Activated gamma-delta T cell treated with anti-CD3 and anti-CD28 coated beads, Interleukin-2, amount 50 U/mL, for 16 hours (primary cell): Measurements from ENCODE around the gene DHRSX.
"Not testable (repeated sequence)": the region's sequence is repeated elsewhere in the genome, so short reads cannot be mapped to it uniquely, and the experiment has no call there.

Experiments used
- DNase-seq: peaks from one replicate; pipeline ENCODE4 v3.0.0-alpha.2; 2020; ENCODE audit warnings: low read depth

DHRSX gene

DNA sequence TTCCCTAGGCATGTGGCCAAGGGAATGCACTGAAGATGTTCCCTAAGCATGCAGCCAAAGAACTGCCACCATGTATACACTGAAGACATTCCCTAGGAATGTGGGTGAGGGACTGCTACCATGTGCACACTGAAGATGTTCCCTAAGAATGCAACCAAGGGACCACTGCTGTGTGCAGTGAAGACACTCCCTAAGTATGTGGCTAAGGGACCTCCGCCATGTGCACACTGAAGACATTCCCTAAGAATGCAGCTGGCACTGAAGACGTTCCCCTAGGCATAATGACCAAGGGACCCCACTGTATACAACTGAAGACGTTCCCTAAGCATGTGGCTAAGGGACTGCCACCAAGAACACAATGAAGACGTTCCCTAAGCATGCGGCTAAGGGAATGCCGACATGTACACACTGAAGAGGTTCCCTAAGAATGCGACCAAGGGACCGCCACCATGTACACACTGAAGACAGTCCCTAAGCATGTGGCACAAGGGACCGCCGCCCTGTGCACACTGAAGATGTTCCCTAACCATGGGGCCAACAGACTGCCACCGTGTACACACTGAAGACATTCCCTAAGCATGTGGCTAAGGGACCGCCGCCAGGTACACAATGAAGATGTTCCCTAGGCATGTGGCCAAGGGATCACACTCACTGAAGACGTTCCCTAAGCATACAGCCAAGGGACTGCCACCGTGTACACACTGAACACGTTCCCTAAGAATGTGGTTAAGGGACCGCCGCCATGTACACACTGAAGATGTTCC, 25.6 kb downstream of the DHRSX start:
- DNase-seq: no peak

DNA sequence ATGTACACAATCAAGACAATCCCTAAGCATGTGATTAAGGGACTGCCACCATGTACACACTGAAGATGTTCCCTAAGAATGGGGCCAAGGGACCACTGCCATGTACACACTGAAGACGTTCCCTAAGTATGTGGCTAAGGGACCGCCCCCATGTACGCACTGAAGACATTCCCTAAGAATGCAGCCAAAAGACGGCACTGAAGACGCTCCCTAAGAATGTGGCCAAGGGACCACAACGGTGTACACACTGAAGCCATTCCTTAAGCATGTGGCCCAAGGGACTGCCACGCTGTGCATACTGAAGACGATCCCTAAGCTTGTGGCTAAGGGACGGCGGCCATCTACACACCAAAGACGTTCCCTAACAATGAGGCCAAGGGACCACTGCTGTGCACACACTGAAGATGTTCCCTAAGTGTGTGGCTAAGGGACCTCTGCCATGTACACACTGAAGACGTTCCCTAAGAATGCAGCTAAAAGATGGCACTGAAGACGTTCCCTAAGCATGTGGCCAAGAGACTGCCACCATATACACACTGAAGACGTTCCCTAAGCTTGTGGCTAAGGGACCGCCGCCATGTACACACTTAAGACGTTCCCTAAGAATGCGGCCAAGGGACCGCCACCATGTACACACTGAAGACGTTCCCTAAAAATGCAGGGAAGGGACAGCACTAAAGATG, 26.4 kb downstream of the DHRSX start:
- DNase-seq: no peak

DNA sequence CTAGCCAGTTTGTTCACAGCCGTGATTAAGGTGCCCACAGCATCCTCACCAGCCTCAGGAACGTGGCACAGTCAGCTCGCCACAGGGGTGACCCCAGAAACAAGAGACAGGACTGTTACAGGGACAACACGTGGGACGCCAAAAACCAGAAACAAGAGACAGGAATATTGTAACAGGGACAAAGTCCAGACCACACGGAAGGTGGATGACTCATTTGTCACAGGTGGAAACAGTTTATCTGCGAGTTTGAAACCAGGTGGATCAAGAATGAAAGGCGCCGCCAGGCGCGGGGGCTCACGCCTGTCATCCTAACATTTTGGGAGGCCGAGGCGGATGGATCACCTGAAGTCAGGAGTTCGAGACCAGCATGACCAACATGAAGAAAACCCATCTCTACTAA, 27.7 kb downstream of the DHRSX start:
- not testable (repeated sequence) for DNase-seq

DNA sequence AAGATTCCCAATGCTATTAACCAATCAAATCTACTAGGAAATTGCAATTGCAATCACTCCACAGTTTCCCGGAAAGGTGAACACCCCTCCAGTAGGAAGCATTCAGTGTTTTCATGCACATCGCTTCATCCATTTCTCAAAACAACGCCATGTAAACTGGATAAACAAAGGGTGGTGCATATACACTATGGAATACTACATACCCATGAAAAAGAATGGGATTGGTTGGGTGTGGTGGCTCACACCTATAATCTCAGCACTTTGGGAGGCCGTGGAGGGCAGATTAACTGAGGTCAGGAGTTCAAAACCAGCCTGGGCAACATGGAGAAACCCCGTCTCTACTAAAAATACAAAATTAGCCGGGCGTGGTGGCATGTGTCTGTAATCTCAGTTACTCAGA, 29.1 kb downstream of the DHRSX start:
- DNase-seq: no peak

DNA sequence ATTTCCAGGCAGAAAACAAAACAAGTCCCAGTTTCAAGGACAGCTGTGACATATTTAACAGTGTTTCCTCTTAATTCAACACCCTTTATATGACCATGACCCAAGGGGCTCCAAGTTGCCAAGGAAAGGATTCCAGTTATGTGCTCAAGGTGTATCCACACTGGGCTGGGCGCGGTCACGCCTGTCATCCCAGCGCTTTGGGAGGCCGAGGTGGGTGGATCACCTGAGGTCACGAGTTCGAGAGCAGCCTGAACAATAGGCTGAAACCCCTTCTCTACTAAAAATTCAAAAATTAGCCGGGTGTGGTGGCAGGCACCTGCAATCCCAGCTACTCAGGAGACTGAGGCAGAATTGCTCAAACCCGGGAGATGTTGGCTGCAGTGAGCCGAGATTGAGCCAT, 29.6 kb downstream of the DHRSX start:
- not testable (repeated sequence) for DNase-seq

DNA sequence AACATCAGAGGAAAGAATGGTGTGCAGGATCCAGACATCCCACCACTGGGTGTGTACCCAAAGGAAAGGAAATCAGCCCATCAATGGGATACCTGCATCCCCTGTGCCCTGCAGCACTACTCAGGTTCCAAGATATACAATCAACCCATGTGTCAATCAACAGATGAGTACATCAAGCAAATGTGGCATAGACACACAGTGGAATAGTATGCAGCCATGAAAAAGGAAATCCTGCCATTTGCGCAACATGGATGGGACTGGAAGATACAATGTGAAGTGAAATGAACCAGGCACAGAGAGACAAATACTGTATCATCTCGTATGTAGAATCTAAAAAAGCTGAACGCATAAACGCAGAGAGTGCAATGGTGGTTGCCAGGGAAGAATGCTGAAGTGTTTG, 30.9 kb downstream of the DHRSX start:
- DNase-seq: not testable (repeated sequence)

DNA sequence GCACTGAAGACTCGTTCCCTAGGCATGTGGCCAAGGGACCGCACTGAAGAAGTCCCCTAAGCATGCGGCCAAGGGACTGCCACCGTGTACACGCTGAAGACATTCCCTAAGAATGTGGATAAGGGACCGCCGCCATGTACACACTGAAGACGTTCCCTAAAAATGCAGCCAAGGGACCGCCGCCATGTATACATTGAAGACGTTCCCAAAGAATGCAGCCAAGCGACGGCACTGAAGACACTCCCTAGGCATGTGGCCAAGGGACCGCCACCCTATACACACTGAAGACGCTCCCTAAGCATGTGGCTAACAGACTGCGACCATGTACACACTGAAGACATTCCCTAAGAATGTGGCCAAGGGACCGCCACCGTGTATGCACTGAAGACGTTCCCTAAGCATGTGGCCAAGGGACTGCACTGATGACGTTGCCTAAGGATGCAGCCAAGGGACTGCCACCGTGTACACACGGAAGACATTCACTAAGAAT, 31.5 kb downstream of the DHRSX start:
- no peak for DNase-seq

DNA sequence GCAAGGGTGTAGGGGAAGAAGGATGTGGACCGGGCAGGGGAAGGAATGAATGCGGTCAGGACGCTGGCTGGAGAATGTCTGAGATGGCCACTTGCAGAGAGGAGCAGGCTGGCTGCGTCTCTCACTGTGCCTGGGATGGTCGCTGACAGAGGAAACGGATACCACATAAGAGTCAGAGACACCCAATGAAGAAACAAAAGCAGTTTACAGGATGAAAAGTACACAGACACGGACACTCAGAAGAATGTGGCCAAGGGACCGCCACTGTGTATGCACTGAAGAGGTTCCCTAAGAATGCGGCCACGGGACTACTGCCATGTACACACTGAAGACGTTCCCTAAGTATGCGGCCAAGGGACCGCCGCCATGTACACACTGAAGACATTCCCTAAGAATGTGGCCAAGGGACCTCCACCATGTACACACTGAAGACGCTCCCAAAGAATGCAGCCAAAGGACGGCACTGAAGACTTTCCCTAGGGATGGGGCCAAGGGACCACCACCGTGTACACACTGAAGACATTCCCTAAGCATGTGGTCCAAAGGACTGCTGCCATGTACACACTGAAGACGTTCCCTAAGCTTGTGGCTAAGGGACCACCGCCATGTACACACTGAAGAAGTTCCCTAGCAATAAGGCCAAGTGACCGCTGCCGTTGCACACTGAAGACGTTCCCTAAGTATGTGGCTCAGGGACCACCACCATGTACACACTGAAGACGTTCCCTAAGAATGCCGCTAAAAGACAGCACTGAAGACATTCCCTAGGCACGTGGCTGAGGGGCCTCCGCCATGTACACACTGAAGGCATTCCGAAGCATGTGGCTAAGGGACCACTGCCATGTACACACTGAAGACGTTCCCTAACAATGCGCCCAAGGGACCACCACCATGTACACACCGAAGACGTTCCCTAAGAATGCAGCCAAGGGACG, 32.2 kb downstream of the DHRSX start:
- no peak for DNase-seq

DNA sequence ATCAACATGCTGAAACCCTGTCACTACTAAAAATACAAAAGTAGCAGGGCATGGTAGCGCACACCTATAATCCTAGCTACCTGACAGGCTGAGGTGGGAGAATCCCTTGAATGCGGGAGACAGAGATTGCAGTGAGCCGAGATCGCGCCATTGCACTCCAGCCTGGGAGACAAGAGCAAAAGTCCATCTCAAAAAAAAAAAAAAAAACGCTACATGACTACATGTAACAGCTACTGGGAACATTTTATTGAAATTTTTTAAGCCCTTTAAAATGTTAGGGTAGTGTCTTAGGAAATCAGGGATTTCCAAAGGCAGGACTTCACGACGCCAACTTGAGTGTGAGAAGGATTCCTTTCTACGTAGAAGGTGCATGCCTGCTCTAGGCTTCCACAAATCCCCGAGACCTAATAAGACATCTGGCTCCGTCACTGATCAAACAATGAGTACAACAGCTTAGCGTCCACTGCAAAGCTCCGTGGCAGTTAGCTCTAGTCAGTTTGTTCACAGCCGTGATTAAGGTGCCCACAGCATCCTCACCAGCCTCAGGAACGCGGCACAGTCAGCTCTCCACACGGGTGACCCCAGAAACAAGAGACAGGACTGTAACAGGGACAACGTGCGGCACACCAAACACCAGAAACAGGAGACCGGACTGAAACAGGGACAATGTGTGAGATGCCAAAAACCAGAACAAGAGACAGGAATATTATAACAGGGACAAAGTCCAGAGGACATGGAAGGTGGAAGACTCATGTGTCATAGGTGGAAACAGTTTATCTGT, 33.7 kb downstream of the DHRSX start:
- DNase-seq: no peak

DNA sequence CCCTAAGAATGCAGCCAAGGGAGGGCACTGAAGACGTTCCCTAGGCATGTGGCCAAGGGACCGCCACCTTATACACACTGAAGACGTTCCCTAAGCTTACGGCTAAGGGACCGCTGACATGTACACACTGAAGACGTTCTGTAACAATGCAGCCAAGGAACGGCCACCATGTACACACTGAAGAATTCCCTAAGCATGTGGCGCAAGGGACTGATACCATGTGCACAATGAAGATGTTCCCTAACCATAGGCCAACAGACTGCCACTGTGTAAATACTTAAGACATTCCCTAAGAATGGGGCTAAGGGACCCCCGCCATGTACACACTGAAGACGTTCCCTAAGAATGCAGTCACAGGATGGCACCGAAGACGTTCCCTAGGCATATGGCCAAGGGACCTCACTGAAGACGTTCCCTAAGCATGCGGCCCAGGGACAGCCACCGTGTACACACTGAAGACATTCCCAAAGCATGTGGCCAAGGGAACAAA, 36.1 kb downstream of the DHRSX start:
- DNase-seq: no peak

DNA sequence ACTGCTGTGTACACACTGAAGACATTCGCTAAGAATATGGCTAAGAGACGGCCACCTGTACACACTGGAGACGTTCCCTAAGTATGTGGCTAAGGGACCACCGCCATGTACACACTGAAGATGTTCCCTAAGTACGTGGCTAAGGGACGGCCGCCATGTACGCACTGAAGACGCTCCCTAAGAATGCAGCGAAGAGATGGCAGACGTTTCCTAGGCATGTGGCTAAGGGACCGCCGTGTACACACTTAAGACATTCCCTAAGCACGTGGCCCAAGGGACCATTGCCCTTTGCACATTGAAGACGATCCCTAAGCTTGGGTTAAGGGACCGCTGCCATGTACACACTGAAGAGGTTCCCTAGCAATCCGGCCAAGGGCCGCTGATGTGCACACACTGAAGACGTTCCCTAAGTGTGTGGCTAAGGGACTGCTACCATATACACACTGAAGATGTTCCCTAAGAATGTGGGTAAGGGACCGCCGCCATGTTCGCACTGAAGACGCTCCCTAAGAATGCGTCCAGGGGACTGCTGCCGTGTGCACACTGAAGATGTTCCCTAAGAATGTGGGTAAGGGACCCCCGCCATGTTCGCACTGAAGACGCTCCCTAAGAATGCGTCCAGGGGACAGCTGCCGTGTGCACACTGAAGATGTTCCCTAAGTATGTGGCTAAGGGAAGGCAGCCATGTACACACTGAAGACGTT, 36.7 kb downstream of the DHRSX start:
- DNase-seq: no peak

DNA sequence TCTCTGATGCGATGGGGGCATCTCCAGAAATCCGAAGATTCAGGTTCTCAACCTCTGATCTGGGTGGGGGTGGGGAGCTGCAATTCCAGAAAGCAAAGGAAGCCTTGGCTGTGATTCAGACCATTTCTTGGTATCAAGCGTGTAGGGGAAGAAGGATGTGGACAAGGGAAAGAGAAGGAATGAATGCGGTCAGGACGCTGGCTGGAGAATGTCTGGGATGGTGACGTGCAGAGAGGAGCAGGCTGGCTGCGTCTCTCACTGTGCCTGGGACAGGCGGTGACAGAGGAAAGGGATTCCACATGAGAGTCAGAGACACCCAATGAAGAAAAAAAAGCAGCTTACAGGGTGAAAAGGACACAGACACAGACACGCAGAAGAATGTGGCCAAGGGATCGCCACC, 37.3 kb downstream of the DHRSX start:
- DNase-seq: not testable (repeated sequence)

DNA sequence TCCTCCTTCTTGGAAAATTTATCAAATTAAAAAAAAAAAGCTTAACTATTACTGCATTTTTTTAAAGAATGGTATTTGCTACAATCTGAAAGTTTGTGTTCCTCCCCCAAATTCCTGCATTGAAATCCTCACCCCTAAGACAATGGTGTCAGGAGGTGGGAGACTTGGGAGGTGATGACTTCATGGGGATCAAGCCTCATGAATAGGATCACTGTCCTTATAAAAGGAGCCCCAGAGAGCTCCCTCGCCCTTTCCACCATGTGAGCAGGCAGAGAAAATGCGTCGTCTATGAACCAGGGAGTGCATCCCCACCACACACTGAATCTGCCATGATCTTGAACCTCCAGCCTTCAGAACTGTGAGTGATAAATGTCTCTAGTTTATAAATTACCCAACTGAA, 38.0 kb downstream of the DHRSX start:
- no peak for DNase-seq

DNA sequence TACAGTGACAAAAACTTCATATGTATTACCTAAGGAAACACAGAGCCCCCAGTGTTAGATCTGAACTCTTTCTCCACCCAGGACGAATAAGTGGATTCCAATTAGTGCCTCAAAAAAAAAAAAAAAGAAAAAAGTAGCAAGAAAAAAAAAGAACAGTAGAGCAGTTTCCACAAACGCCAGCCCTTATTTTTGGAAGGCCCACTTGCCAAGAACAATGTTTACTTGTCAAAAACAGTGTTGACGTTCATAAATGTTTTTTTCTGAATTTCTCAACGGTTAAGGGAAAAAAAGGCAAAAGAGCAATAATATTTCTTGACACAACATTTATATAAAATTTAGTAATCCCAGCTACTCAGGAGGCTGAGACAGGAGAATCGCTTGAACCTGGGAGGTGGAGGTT, 38.7 kb downstream of the DHRSX start:
- no peak for DNase-seq

DNA sequence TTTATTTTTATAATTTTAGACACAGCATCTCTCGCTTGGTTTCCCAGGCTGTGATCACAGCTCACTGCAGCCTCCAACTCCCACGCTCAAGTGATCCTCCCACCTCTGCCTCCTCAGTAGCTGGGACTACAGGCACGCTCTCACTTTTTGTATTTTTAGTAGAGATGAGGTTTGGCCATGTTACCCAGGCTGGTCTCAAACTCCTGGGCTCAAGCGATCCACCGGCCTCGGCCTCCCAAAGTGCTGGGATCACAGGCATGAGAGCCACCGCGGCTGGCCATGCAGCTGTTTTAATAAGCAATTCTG, 39.1 kb downstream of the DHRSX start:
- no peak for DNase-seq

DNA sequence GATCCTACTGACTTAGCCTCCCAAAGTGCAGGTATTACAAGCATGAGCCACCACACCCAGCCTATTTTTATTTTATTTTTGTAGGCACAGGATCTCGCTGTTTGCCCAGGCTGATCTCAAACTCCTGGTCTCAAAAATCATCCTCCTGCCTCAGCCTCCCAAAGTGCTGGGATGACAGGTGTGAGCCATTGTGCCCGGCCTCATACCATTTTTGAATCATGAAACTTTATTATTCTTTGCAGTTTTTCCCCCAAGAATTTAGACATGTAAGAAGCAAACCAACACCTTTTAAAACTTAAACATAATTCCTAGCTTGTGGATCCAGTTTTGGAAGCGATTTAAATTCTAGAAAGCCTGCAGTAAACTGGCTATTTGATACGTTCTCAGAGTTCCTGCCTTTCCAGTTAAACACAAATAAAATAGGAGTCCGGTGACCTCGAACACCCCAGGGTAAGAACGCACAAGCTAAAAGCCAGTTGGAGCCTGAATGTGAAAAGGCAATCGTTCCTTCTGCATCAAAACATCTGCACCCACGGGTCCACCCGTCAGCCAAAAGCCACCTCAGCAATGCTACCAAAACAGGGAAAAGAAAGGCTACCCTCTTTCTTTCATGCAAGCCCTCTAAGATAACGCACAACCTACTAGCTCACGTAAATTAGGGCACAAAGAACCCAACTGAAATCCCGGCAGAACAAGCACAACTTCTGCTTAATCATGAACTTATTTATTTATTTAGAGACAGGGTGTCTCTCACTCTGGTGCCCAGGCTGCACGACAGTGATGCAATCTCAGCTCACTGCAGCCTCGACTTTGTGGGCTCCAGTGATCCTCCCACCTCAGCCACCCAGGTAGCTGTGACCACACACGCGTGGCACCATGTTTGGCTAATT, 39.7 kb downstream of the DHRSX start:
- not testable (repeated sequence) for DNase-seq

DNA sequence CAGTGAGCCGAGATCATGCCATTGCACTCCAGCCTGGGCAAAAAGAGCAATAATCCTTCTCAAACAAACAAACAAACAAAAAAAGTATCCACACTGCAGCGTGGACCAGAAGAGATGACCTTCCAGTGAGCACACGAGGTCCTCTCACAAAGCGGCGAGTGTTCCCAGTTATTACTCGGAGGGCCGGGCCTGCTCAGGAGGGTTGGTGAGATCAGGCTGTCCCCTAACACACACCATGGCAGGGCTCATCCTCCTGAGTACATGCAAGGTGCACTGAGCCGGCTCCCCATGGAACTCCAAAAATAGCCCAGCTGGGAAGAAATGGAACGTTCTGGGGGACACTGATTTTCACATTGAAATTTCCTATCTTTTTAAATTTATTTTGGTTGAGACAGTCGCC, 40.7 kb downstream of the DHRSX start:
- not testable (repeated sequence) for DNase-seq

DNA sequence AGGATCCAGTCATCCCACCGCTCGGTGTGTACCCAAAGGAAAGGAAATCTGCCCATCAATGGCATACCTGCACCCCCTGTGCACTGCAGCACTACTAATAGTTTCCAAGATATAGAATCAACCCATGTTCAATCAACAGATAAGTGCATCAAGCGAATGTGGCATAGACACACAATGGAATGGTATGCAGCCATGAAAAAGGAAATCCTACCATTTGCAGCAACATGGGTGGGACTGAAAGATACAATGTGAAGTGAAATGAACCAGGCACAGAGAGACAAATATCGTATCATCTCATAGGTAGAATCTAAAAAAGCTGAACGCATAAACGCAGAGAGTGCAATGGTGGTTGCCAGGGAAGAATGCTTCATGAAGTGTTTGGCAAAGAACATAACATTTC, 42.5 kb downstream of the DHRSX start:
- no peak for DNase-seq

DNA sequence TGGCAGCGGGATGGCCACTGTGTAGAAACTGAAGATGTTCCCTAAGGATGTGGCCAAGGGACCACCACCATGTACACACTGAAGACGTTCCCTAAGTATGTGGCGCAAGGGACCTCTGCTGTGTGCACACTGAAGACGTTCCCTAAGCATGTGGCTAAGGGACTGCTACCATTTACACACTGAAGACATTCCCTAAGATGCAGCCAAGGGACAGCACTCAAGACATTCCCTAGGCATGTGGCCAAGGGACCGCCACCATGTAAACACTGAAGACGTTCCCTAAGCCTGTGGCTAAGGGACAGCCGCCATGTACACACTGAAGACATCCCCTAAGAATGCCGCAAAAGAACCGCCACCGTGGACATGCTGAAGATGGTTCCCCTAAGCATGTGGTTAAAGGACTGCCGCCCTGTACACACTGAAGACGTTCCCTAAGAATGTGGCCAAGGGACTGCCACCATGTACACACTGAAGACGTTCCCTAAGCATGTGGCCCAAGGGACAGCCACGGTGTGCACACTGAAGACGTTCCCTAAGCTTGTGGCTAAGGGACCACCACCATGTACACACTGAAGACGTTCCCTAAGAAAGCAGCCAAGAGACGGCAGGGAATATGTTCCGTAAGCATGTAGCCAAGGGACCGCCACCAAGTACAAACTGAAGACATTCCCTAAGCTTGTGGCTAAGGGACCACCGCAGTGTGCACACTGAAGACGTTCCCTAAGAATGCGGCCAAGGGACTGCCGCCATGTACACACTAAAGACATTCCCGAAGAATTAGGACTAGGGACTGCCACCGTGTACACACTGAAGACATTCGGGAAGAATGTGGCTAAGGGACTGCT, 43.3 kb downstream of the DHRSX start:
- DNase-seq: no peak
